ENCODE results near the gene SAMHD1.
A peak's percentile ranks its signal among the peaks of the same experiment; 100 is the strongest.
"Not testable (repeated sequence)": the region's sequence is repeated elsewhere in the genome, so short reads cannot be mapped to it uniquely, and the experiment has no call there.

SAMHD1 gene

DNA sequence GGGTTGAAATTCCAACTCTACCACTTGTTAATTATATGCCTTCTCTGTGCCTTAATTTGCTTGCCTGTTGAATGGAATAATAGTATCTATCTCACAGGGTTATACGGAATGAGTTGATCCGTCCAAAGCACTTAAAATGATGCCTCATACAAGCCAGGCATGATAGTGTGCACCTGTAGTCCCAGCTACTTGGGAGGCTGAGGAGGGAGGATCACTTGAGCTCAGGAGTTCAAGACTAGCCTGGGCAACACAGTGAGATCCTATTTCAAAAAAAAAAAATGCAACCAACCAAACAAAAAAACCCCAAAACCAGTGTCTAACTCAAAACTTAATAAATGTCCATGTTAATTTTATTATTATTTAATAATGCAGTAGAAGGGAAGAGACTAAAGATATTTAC lies 35.3 kb downstream of the SAMHD1 start:
- DNase-seq (ENCODE audit: low spot score): no peak

DNA sequence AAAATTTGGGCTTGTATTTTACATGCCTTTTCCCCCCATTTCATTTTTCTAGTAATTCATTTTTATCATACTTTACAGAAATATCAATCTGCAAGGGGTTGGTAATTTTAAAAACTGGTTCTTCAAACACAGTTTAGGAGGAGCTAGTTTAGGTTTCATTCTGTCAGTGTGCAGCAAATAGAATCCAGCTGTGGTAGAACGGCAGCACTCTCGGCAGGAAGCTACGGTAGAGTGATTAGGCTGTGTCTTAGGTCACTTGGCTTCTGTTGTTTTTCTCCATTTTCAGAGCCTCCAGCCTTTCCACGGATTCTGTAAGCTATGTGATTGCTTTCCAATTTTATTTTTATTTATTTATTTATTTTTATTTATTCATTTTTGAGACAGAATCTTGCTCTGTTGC lies 42.9 kb downstream of the SAMHD1 start:
- DNase-seq (ENCODE audit: low spot score): no peak

DNA sequence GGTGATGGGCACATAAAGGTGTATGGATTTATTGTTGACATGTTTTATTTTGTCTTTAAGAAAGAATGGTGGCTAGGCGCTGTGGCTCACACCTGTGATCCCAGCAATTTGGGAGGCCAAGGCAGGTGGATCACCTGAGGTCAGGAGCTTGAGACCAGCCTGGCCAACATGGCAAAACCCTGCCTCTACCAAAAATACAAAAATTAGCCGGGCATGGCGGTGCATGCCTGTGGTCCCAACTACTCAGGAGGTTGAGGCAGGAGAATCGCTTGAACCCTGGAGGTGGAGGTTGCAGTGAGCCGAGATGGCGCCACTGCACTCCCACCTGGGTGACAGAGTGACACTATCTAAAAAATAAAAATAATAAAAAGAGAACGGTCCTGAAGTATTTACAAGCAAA lies 45.4 kb downstream of the SAMHD1 start:
- DNase-seq (ENCODE audit: low spot score): not testable (repeated sequence)

DNA sequence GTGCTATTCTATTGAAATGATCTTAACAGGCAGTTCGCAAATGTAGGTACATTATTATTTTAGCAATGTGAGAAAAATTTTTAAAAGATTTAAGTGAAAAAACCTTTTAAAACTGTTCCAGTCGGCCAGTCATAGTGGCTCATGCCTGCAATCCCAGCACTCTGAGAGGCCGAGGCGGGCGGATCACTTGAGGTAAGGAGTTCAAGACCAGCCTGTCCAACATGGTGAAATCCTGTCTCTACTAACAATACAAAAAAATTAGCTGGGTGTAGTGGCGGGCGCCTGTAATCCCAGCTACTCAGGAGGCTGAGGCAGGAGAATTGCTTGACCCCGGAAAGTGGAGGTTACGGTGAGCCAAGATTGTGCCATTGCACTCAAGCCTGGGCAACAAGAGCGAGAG lies 45.9 kb downstream of the SAMHD1 start:
- not testable (repeated sequence) for DNase-seq (ENCODE audit: low spot score)

DNA sequence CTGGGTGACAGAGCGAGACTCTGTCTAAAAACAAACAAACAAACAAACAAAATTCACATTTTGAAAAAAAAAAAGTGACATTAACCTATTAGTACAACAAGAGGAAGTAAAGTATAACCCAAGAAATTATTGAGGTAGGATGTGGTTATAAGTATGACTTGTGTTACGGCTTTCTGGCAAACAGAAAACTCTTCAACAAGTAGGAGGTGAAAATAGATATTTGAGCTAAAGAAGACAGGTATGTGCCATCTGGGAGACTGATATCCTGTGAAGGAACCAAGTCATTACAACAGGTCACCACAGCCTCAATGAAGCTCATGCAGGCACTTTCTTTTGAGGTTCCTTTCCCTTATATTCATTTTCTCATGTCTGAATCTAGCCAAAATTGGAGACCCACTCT lies 46.8 kb downstream of the SAMHD1 start:
- no peak for DNase-seq (ENCODE audit: low spot score)

DNA sequence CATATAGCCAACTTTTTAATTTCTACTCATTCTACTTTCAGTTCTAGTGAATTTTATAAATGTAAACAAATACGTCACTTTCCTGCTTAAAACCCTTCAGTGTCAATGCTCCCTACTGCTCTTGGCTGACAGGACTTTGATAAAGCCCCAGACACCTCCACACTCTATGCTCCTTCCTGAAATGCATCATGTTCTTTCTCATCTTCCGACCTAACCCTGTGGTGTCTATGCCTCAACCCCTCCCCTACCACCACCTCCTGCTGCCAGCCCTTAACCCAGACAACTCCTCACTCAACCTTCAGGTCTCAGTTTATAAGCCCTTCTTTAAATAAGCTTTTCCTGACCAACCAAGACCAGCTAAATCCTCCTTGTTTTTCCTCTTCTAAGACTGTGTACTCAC lies 56.5 kb downstream of the SAMHD1 start:
- DNase-seq (ENCODE audit: low spot score): no peak

DNA sequence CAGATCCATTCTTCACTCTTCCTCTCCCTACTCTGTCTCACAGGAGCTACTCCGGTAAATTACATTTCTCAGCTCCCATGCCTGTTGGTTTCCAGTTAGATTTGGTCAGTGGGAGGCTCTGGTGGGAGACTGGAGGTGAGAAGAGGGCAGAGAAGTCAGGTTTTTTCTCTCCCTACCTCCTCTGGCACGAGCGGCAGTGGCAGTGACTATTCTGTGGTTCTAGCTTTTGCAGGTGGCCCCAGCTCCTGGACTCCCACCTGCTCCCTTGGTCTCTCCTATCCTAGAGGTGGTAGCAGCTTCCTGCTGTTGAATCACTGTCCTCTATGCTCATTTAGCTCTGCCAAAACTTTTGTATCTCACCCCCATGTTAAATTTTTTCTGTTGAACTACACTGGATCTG lies 57.7 kb downstream of the SAMHD1 start:
- DNase-seq (ENCODE audit: low spot score): no peak

DNA sequence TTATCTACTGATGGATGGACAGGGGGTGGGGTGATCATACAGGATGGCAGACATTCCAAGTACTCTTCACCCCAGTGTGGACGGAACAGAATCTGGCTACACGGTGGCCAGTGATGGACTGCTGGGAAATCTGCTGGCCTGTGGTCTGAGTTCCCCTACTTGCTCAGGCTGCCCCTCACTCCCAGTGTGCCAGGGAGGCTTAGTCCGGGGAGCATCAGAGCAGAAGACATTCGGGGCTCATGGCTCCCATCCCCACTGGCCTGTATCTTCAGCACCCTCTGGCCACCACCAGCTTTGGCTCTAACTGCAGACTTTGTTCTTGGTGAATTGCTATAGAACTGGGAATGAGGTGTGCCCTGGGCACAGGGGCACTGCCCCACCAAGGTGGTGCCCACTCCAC lies 60.3 kb downstream of the SAMHD1 start:
- DNase-seq (ENCODE audit: low spot score): no peak

DNA sequence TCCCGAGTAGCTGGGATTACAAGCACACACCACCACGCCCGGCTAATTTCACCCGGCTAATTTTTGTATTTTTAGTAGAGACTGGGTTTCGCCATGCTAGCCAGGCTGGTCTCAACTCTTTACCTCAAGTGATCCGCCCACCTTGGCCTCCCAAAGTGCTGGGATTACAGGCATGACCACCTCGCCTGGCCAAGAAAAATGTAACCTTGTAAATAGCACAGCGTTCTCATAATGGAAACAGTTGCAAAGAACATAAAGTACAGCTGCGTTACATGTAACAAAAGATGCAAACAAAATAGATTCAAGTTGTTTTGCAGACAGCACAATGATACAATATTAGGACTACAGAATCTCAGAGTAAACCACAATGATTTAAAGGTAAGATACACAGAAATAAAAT lies 60.9 kb downstream of the SAMHD1 start:
- no peak for DNase-seq (ENCODE audit: low spot score)

DNA sequence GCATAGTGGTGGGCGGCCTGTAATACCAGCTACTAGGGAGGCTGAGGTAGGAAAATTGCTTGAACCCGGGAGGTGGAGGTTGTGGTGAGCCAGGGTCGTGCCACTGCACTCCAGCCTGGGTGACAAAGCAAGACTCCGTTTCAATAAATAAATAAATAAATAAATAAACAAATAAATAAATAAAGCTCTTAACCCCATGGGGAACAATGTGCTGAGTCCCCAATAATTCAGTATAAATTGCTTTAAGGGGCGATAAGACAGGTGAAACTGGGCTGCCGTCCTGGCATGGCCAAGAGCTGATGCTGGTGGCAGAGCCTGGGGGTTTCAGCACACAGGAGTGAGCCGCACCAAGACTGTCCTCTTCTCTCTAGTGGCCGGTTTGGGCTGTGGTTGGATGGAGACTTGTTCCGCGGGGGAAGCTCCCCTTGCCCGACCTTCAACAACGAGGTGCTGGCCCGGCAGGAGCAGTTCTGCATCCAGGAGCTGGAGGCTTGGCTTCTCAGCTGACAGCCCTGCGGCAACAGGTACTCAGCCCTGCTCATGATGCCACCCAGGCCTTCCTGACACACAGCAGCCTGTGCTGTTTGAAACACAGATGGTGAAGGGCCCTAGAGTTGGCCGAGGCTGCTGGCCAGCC lies 62.5 kb downstream of the SAMHD1 start:
- DNase-seq (ENCODE audit: low spot score): no peak

DNA sequence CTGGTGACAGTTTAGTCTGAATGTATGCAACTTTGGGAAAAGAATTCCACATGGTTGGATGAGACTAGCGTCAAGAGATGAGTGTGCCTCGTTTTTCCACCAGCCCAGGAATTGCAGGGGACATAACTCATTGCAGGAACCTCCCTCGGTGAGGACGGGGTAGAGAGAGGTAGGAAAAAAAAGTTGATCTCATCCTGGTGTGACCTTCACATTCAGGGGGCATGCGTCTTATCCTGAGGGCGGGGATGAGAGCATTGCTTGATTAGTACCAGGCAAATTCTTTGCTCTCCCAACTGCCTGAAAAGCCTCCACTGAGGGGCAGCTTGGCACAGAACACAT lies 63.8 kb downstream of the SAMHD1 start:
- no peak for DNase-seq (ENCODE audit: low spot score)

DNA sequence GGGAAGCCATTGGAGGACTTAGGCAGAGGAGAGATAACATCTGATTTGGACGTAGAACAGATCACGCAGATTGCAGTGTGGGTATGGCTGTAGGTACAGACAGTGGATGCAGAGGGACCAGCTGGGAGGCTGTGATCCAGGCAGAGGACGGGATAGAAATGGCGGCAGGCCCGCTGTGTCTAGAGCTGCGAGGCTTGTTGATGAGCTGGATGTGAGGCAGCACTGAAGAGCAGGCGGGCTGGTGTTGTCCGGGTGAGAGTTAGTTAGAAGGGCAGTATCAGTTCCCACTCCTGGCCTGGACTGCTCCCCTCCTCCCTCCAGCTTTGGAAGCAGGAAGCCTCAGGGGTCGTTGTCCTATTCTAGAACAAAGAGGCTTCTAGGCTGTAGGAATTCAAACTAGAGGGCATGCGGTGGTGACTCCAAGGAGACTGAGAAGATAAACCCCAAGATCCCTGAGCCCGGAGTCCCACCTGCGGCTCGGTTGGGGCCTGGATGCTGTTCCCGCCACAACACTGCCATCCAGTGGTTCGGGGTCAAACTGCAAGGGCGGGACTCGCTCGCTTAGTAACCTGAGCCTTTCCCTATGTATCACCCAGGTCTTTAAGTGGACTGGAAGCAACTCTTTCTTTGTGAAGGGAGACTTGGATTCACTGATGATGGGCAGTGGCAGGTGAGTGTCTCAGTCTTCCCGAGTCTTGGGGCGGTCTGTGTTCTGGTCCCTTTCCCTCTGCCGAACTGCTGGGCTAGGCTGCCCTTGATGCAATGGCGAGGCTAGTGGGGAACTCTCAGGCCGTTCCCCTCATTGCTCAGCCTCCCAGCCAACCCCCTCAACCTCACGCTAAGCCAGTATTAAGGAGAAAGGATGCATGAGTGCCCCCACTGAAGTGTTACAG lies 64.4 kb downstream of the SAMHD1 start:
- DNase-seq (ENCODE audit: low spot score): peak; percentile 87

DNA sequence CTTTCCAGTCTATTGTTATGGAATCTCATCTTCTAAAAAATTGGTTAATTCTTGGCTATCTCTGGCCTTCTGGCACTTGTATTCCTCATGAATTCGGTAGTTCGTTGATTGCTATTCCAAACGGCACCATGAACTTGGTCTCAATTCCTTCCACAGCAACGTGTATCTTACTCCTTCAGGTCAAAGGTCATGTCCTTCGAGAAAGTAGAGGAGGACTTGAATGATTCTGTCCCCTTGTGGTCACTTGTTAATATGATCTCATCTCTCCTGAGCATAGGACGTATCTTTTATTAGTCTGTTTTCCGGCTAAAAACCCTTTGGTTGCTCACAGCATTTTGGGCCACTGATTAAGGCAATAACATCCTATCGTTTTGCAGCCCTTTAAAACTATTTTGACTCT lies 66.2 kb downstream of the SAMHD1 start:
- no peak for DNase-seq (ENCODE audit: low spot score)

DNA sequence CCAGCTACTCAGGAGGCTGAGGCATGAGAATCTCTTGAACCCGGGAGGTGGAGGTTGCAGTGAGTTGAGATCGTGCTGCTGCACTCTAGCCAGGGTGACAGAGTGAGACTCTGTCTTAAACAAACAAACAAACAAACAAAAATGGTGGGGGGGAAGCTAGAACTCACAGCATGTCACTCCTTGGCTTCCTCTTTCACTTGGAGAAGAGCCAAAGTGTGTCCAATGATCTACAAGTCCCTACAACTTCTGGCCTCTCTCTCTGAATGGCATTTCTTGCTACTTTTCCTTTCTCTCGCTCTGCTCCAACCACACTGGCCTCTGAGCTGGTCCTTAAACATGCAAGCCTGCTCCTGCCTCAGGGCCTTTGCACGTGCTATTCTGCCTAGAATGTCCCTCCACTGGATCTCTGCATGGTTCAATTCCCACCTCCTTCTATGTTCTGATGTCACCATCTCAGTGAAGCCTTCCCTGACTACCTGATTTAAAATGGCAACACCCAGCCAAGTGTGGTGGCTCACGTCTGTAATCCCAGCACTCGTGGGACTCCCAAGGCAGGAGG lies 67.5 kb downstream of the SAMHD1 start:
- DNase-seq (ENCODE audit: low spot score): no peak

DNA sequence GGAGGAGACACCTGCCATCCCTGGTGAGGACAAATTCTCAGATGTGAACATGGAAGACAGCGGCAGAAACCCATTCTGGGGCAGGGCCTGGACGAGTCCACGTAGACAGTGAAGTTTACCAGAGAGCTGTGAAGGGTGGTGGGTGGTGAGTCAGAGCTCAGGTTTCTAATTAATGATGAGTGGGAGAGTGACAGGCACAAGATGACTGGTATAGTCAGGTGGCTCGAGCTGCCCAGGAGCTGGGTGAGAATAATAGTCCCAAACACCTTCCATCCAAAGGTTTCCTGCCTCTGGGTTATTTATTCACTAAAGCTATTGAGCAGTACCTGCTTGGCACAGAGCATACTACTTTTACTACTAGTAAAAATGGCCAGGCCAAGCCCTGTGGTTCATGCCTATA lies 69.6 kb downstream of the SAMHD1 start:
- DNase-seq (ENCODE audit: low spot score): no peak

DNA sequence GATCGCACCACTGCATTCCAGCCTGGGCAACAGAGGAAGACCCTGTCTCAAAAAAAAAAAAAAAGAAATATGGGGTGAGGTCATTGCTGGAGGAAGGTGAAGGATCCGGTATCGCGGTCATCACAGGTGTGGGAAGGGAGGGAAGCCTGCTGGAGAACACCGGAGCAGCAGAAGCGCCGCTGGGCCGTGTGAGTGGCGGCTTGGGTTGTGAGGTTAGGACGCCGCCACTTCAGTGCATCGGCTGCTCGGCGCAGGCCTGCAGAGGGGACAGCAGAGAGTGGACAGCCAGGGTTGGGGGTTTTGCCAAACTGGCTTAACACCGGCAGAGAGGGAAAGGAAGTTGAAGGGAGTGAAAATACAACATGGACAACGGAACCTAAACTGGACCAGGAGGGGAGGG lies 70.2 kb downstream of the SAMHD1 start:
- no peak for DNase-seq (ENCODE audit: low spot score)

DNA sequence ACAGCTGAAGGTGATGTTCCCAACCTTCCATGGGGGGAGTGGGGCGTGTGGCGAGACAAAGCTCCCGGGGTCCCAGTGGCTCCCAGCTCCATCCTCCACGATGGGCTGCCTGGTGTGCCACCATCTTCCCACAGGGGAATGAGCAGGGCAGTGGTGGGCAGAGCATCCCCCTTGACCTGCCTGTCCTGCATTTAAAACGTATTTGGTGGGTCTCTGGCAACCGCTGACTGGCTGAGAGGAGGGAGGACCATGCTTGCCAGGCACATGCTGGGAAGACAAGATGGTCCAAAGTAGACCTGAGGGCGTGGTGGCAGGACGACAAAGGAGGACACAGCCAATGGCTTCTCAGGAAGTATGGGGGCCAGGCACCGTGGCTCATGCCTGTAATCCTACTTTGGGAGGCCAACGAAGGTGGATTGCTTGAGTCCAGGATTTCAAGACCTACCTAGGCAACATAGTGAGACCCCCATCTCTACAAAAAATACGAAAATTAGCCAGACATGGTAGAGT lies 70.7 kb downstream of the SAMHD1 start:
- DNase-seq (ENCODE audit: low spot score): no peak

DNA sequence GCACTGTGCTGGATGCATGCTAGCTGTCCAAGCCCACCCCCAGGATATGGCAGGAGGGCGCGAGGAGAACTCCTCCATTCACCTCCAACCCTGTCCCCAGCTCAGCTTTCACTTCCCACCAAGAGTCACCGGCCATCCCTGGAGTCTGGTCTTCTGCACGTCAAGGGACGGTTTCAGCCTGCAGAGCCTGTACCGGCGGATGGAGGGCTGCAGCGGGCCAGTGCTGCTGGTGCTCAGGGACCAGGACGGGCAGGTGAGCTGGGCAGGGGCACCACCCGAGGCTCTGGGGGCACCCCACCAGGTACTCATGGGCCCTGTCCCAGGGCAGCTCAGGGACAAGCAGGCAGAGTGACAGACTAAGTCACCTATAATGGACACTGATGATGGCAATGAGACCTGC lies 72.6 kb downstream of the SAMHD1 start:
- DNase-seq (ENCODE audit: low spot score): no peak

DNA sequence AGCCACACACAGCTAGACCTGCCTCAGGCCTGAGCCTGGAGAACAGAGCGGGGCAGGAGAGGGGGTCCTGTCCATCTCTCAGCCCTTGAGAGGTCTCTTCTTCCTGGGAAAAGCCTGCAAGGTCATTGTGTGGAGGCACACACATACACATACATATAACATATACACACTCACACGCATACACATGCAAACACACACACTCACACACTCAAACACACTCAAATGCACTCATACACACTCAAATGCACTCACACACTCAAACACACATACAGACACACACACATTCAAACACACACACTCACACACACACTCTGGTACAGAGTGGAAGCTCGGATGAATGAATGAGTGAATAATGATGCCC lies 75.1 kb downstream of the SAMHD1 start:
- DNase-seq (ENCODE audit: low spot score): no peak

DNA sequence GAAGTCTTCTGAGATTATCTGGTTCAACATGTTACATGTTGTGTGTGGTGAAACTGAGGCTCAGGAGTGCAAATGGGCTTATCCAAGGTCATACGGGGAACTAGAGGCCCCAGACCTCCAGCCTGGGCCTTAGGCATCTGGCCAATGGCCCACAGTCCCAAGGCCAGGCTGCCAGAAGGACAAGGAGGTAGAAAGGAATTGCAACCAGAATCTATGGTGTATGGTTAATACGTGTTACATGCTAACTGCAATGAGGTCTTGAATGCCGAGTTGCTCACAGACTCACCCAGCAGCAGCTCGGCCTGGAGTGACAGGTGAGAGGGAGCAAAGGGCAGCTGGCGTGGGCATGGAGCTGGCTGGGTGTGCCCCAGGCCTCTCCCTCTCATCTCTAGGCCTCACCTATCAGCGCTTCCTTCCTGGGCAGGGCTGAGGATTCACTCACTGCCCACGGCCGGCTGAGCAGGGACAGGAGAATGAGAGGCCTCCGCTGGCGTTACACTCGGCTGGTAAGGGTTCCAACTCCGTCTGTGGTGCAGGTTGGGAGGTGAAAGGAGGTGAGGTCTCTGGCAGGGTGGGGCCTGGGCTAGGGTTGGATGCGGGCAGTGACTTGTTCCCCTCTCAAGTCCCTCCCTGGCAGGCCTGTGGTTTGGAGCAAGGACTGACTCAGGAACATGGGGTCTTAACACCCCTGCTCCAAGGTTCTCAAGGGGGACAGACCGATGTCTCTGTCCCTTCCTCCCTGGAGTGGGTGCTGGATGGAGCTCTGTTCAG lies 75.6 kb downstream of the SAMHD1 start, which contains the start of gene TLDC2:
Gene TLDC2 (plus strand): TSS at position 437 of the 771 bp plus-strand sequence. CDS start 37 bp downstream, at position 474.
- DNase-seq (ENCODE audit: low spot score): no peak

DNA sequence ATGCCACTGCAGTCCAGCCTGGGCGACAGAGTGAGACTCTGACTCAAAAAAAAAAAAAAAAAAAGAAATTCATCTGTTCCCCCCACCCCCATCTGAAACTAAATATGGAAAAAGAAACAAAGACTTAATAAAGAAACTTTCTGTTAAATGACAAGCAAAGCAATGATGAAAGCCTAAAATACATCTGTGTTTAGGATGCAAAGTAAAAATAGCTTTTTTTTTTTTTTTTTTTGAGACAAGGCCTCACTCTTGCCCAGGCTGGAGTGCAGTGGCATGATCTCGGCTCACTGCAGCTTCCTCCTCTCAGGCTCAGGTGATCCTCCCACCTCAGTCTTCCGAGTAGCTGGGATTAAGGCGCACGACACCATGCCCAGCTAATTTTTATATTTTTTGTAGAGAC lies 76.4 kb downstream of the SAMHD1 start:
- not testable (repeated sequence) for DNase-seq (ENCODE audit: low spot score)

DNA sequence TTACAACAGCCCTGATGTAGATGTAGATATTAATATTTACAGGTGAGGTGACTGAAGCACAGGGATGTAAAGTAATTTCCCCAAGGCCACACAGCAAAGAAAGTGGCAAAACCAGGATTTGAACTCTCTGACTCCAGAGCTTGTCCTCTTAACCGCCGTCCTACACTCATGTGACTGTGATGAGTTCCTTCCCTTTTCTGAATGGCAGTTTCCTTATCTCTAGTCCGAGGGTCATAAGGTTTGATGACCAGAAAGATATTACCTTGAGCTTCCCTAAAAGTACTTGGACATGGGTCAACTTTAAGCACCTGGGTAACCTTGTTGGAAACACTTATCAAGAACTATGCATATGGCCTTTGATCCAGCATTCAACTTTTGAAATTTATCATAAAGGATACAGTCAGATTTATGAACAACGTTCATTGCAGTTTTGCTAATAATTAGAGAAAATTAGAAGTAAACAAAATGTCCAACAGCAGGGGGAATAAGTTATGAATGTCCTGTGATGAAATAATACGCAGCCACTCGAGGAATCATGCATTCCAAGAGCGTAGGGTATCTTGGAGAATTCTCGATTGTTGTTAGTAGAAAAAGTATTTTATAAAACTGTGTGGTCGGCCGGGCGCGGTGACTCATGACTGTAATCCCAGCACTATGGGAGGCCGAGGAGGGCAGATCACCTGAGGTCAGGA lies 77.9 kb downstream of the SAMHD1 start:
- no peak for DNase-seq (ENCODE audit: low spot score)
